ENCODE measurements around the gene C1GALT1C1L. TPM values are rescaled to one million over a fixed set of nuclear protein-coding genes. Genes with fewer than 3 reads are reported as not detected.

Gene C1GALT1C1L
- total RNA-seq (1.9 TPM), polyA plus RNA-seq (ENCODE audit: insufficient read depth, low read depth, low replicate concordance) (3.5 TPM)
- long read RNA-seq, donor 1, partial matches to known transcripts = 0 of 2 reads
- long read RNA-seq, donor 1, other reads (novel, unspliced or antisense) = 0 of 2 reads
- long read RNA-seq, donor 2, partial matches to known transcripts = 0 of 3 reads
- long read RNA-seq, donor 2, other reads (novel, unspliced or antisense) = 0 of 3 reads
- long read RNA-seq, donor 3, transcript C1GALT1C1L-201 (1 exons, 1,172 nt) = major isoform, 6 of 6 reads
- long read RNA-seq, donor 3, partial matches to known transcripts = 0 of 6 reads
- long read RNA-seq, donor 3, other reads (novel, unspliced or antisense) = 0 of 6 reads
- long read RNA-seq, donor 4 = 0 reads
- long read RNA-seq, donor 5, partial matches to known transcripts = 0 of 1 reads
- long read RNA-seq, donor 5, other reads (novel, unspliced or antisense) = 0 of 1 reads
- long read RNA-seq, donor 6, transcript C1GALT1C1L-201 (1 exons, 1,172 nt) = major isoform, 7 of 7 reads
- long read RNA-seq, donor 6, partial matches to known transcripts = 0 of 7 reads
- long read RNA-seq, donor 6, other reads (novel, unspliced or antisense) = 0 of 7 reads
- long read RNA-seq, donor 7, partial matches to known transcripts = 0 of 1 reads
- long read RNA-seq, donor 7, other reads (novel, unspliced or antisense) = 0 of 1 reads
- long read RNA-seq, donor 8, partial matches to known transcripts = 0 of 3 reads
- long read RNA-seq, donor 8, other reads (novel, unspliced or antisense) = 0 of 3 reads
- long read RNA-seq, donor 9 = 0 reads
- long read RNA-seq, donor 10, partial matches to known transcripts = 0 of 2 reads
- long read RNA-seq, donor 10, other reads (novel, unspliced or antisense) = 0 of 2 reads

- Histone ChIP-seq H3K9ac (ENCODE audit: low read length in 3 of 3) (peak within 1 kb of the TSS in 2 of 3 donors; percentile 40 to 56), H3K4me3 (ENCODE audit: low read length in 3 of 3) (peak within 1 kb of the TSS; percentile 64 to 72 (median 67)), H3K4me1 (ENCODE audit: control insufficient read depth in 2 of 3, insufficient read depth in 2 of 3, low read depth in 1 of 3, low read length in 3 of 3) (no peaks in the 10 kb centered on the region), H3K9me3 (ENCODE audit: control insufficient read depth in 2 of 3, insufficient read depth in 1 of 3, low read length in 3 of 3) (no peaks in the 10 kb centered on the region), H3K27ac (ENCODE audit: low read depth in 2 of 2, low read length in 2 of 2) (no peak within 1 kb of the TSS), H3K36me3 (ENCODE audit: control insufficient read depth in 2 of 3, insufficient read depth in 3 of 3, low read length in 3 of 3) (no peaks in the 10 kb centered on the region), H3K27me3 (ENCODE audit: control insufficient read depth, insufficient read depth, low read length) (no peaks in the 10 kb centered on the region)
- intact Hi-C loops (cut with DNase I) = no loop called here
- DNase-seq (peak; percentile 64 to 87 (median 72)), FAIRE-seq (no peak)
- no peak for TF ChIP-seq CTCF (IDR thresholded peaks at IDR 0.05; ENCODE audit: borderline replicate concordance, extremely low read depth, insufficient read depth)
Observed at GRCh38 chr2:43676322-43677050, at the start of gene C1GALT1C1L. C1GALT1C1L (minus strand) TSS chr2:43676429; CDS start chr2:43676322, 107 bp downstream.

- no peak overlapping the region for H3K27ac ChIP-seq (ENCODE audit: low read depth in 2 of 2, low read length in 2 of 2)
- H3K4me1 ChIP-seq (ENCODE audit: control insufficient read depth in 2 of 3, insufficient read depth in 2 of 3, low read depth in 1 of 3, low read length in 3 of 3) = no peaks in the 10 kb centered on the region
- DNase-seq = no peak
- no peak for FAIRE-seq
- no peaks in the 10 kb centered on the region for H3K27me3 ChIP-seq (ENCODE audit: control insufficient read depth, insufficient read depth, low read length)
- H3K9me3 ChIP-seq (ENCODE audit: control insufficient read depth in 2 of 3, insufficient read depth in 1 of 3, low read length in 3 of 3) = no peaks in the 10 kb centered on the region
- H3K36me3 ChIP-seq (ENCODE audit: control insufficient read depth in 2 of 3, insufficient read depth in 3 of 3, low read length in 3 of 3) = peaks cover 0 to under 1% (median 0%) of the 10 kb centered on the region in 3 donors
- TF ChIP-seq CTCF (IDR thresholded peaks at IDR 0.05; ENCODE audit: borderline replicate concordance, extremely low read depth, insufficient read depth) = no peak
- intact Hi-C loops (cut with DNase I) = no loop called here
- H3K9ac ChIP-seq (ENCODE audit: low read length in 3 of 3) = no peak overlapping the region
- no peak overlapping the region for H3K4me3 ChIP-seq (ENCODE audit: low read length in 3 of 3)
Observed at GRCh38 chr2:43725711-43726246, 49.5 kb upstream of the C1GALT1C1L start.

GRCh38 chr2:43724728-43725526, 48.7 kb upstream of the C1GALT1C1L start:
- H3K9ac ChIP-seq (ENCODE audit: low read length in 3 of 3) = no peak overlapping the region
- no peak for TF ChIP-seq CTCF (IDR thresholded peaks at IDR 0.05; ENCODE audit: borderline replicate concordance, extremely low read depth, insufficient read depth)
- no peaks in the 10 kb centered on the region for H3K4me1 ChIP-seq (ENCODE audit: control insufficient read depth in 2 of 3, insufficient read depth in 2 of 3, low read depth in 1 of 3, low read length in 3 of 3)
- no peaks in the 10 kb centered on the region for H3K36me3 ChIP-seq (ENCODE audit: control insufficient read depth in 2 of 3, insufficient read depth in 3 of 3, low read length in 3 of 3)
- intact Hi-C loops (cut with DNase I) = no loop called here
- no peak for FAIRE-seq
- no peaks in the 10 kb centered on the region for H3K9me3 ChIP-seq (ENCODE audit: control insufficient read depth in 2 of 3, insufficient read depth in 1 of 3, low read length in 3 of 3)
- no peak overlapping the region for H3K27ac ChIP-seq (ENCODE audit: low read depth in 2 of 2, low read length in 2 of 2)
- no peaks in the 10 kb centered on the region for H3K27me3 ChIP-seq (ENCODE audit: control insufficient read depth, insufficient read depth, low read length)
- no peak overlapping the region for H3K4me3 ChIP-seq (ENCODE audit: low read length in 3 of 3)
- peak in 1 of 5 donors; percentile 11 for DNase-seq
